Fibroblast of mammary gland (primary cell): Measurements from ENCODE around the gene ADCYAP1.
A peak's percentile ranks its signal among the peaks of the same experiment; 100 is the strongest.

Experiments
- DNase-seq: peaks from one replicate; pipeline ENCODE4 v3.0.0-alpha.2; 2010; ENCODE audit warnings: low read depth
- H3K4me3 ChIP-seq: 2 replicates; pipeline ENCODE4 v1.5.1; 2011; ENCODE audit warnings: low read depth, mild to moderate bottlenecking, low read length, moderate library complexity; ENCODE audit not compliant: control insufficient read depth
- CTCF ChIP-seq: conservative IDR thresholded peaks from 2 replicates; pipeline ENCODE4 v1.5.1; 2011; ENCODE audit warnings: low read depth, low read length, inconsistent platforms; ENCODE audit not compliant: control insufficient read depth, insufficient read depth

Gene ADCYAP1

DNA sequence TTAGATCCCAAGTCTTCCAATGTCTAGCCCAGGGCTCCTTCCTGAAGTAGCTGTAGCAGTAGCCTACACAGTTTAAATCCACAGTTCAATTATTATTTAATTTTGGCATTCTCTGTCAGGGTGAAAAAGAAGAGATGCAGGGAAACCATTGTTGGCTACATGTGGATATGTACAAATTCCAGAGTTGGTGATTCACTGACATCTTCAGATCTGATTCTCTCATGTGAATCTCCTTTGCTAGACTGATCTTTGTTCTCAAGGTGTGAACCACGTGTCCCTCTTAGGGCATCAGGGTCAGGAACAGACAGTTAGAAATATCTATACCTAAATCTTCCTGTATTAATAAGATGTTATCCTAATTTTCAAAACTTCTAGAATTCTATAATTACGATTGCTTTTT, 36.7 kb downstream of the ADCYAP1 start:
- no peak overlapping the region for H3K4me3 ChIP-seq
- TF ChIP-seq CTCF = no peak
- no peak for DNase-seq

GRCh38 chr18:944440-944839, 39.8 kb downstream of the ADCYAP1 start:
- TF ChIP-seq CTCF = no peak
- no peak overlapping the region for H3K4me3 ChIP-seq
- peak; percentile 77 for DNase-seq

- no peak for DNase-seq
- no peak overlapping the region for H3K4me3 ChIP-seq
- no peak for TF ChIP-seq CTCF
These were observed 45.3 kb downstream of the ADCYAP1 start for GRCh38 chr18:949724-950631.

GRCh38 chr18:950882-951495, 46.3 kb downstream of the ADCYAP1 start:
- DNase-seq = no peak
- no peak overlapping the region for H3K4me3 ChIP-seq
- TF ChIP-seq CTCF = no peak

DNA sequence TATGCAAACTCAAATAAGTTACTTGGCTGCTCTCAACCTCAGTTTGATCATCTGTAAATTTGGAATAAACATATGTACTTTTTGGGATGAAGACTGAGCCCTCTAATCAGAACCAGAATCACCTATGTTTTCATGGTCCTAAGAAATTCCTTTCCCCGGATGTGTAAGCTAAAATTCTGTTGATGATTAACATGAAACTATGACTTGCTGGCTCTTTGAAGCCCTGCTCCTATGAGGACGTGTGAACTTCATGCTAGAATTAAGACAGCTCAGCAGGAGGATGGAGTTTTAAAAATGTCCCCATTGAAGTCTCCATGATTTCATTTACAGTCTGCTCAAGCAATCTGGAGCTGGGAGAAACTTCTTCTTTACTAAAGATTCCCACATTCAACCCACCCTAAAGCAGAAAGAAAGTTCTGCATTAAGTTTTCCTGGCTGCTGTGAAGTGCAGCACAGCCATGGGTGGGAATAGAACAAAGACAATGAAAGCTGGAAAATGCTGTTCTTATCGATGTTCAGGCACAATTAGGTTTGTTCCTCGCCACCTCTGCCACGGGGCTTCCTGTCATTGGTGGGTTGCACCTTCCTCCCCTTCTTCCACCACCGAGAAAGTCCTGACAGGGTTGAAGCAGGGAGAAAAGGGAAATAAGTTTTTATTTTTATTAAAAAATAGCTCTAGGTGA, 50.9 kb downstream of the ADCYAP1 start:
- no peak for DNase-seq
- no peak for TF ChIP-seq CTCF
- H3K4me3 ChIP-seq = no peak overlapping the region

- no peak for DNase-seq
- TF ChIP-seq CTCF = no peak
- H3K4me3 ChIP-seq = no peak overlapping the region
These were observed 53.2 kb downstream of the ADCYAP1 start for GRCh38 chr18:957829-958228.
